HuH-7 (cell line): Measurements from ENCODE around the gene METTL24.
A peak's percentile ranks its signal among the peaks of the same experiment; 100 is the strongest.
"Not testable (repeated sequence)": the region's sequence is repeated elsewhere in the genome, so short reads cannot be mapped to it uniquely, and the experiment has no call there.

ENCODE experiments used
- DNase-seq: peaks from one replicate; pipeline ENCODE4 v3.0.0; 2011; ENCODE audit warnings: low spot score

Gene METTL24

GRCh38 chr6:110360676-110361075 lies 2.5 kb upstream of the METTL24 start:
- DNase-seq, result no peak

DNA sequence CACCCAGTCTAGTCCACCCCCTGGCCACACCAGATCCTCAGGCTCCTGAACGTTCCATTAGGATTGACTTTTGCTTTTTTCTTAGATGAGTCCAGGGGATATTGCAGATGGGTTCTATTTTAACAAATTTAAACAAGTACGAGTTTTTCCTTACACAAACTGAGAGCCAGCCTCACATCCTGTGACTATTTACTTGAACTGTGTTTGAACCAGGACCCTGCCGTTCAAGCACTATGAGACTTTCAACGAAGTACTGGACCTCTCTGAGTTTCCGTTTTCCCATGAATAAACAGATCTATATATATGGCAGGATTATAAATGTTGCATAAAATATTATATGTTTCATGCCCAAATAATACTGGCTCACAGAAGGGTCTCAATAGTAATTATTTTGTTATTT lies 1.4 kb upstream of the METTL24 start:
- DNase-seq, result no peak

DNA sequence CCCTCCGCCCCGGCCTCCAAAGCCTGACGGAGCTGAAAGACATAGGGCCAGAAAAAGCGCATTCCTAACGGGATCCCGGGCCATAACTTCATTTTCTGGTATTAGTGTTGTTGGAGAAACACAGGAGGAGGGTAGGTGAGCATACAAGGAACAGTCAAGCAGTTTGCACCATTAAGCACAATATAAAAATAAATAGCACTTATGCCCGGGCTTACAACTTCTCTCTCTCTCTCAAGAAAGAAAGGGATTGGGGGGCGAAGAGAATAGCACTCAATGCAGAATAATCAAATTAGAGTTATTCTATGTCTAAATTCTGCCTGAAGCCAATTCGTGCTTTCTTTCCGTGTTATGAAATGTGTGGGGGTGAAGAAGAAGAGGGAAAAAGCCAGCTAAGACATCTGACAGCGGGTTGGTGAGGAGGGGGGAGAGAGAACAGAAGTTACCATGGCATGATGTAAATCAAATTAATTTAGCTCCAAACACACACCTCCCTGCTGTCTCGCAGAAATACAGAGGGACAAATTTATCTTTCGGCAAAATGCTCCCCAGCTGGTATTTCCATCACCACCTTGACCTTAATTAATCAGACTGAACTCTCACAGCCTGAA lies 508 bp upstream of the METTL24 start:
- DNase-seq, result no peak

GRCh38 chr6:110357298-110357663 lies 868 bp downstream of the METTL24 start:
- no peak for DNase-seq

- DNase-seq, result no peak
Measured at GRCh38 chr6:110356778-110357177, 1.4 kb downstream of the METTL24 start.

DNA sequence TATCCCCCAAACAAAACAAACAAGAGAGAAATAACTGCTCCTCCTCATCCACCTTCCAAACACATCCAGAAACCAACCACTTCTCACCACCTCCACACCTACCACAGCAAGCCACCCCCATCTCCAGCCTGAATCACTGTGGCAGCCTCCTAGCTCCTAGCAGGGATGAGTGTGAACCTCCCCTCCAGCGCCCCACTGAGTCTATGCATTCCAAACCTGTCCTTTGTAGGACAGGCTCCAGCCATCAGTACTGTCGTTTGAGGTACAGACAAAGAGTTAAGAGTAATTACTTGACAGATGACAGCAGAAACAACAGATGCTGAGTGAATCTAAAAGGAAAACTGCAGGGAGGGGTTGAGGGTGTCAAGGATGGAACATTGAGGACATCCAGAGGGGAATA lies 2.4 kb downstream of the METTL24 start:
- DNase-seq, result no peak

DNA sequence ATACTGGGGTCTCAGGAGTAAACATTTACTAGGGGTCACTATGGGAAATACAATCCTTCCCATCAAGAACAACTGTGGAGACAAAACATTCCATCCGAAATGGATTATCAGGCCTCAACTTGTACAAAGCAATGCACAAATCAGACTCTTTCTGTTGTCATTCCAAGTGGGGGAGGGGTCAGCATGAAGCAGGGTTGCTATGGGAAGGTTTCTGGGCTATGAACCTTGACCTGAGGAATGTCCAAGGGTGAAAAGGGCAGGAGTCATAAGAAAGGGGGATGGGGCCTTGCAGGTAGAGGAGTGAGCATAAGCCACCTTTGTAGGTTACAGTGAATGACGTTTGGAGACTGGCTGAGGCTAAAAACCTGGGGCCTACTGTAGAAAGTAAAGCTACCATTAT lies 3.1 kb downstream of the METTL24 start:
- DNase-seq, result no peak

DNA sequence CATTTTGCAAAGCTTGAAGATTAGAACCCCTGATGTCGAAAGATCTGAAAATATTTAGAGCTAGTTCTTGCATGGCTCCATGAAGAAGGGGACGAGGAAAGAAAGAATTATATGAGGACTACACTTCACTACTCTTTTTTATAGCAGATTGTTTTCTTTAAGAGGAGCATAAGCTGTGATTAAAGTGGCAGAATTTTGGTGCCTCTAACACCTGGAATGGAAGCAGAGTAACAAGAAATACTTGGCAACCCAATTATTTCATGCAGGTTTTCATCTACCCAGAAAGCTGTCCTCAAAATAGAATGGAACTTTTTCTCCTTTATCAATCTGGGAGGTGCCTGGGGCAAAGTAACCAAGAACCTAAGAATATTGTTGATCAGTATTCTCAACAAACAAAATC lies 4.0 kb downstream of the METTL24 start:
- no peak for DNase-seq

DNA sequence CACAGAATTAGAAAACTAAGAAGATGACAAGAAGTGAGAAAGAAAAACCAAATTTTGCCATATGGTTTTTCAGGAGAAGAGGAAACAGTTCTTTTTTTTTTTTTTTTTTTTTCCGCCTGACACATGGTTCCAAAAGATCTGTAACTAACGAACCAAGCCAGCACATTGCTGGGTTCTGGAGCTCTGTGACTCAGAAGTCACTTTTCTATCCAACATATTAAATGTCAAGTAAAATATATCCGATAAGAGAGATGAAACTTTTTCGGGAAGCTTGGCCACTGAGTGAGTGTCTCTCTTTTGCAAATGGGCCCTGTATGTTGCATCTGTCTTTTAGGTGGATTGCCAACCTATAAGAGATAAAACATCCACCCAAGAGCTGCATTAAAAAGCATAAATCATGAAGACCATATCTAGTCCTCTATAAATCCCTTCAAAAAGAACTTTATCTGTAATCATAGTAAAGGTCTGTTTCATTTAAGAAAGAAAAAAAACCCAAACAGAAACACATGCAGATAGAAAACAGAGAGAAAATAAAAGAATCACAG lies 4.6 kb downstream of the METTL24 start:
- DNase-seq, result no peak

- DNase-seq, result no peak
Measured at GRCh38 chr6:110352563-110353262, 5.4 kb downstream of the METTL24 start.

GRCh38 chr6:110351986-110352385 lies 6.2 kb downstream of the METTL24 start:
- DNase-seq, result no peak

- DNase-seq, result no peak
Measured at GRCh38 chr6:110351546-110351945, 6.6 kb downstream of the METTL24 start.

GRCh38 chr6:110350593-110350992 lies 7.6 kb downstream of the METTL24 start:
- not testable (repeated sequence) for DNase-seq

DNA sequence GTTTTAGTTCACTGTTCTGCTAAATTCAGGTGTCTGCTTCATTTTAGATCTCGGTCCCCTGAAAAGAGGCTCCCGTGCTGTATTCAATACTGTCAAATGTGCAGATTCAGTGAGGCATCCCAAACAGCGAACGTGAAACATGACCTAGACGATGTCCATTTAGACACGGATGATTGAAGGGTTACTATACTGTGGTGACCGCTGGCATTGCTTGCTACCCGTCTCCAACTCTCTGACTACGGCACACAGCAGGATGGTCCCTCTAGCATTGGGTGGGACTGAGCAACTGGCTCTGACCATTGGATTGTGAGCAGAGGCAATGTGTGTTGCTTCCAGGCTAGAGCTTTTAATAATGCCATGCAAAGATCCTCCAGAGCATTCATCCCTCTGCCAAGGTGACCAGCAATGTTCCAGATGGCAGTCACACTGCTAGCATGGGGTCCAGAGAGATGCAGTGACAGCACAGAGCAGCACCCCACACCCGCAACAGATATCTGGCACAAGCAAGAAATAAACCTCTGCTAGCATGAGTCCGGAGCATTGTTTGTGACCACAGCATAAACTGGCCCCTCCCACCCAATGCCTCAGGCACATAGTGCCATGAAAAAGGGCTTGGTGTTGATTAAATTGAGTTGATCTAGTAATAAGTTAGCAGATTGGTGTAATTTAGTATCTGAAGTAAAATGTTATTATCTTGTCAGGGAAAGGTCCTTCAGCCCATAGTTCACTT lies 9.0 kb downstream of the METTL24 start:
- no peak for DNase-seq

DNA sequence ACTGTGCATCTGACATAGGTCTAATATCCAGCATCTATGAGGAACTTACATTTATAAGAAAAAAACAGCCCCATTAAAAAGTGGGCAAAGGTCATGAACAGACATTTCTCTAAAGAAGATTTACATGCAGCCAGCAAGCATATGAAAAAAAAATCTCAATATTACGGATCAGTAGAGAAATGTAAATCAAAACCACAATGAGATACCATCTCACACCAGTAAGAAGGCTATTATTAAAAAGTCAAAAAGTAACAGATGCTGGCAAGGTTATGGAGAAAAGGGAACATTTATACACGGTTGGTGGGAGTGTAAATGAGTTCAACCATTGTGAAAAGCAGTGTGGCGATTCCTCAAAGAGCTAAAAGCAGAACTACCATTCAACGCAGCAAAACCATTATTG lies 13.1 kb downstream of the METTL24 start:
- DNase-seq, result no peak

GRCh38 chr6:110342759-110343158 lies 15.4 kb downstream of the METTL24 start:
- no peak for DNase-seq

- peak; percentile 62 for DNase-seq
Measured at GRCh38 chr6:110341663-110342596, 16.2 kb downstream of the METTL24 start.

- no peak for DNase-seq
Measured at GRCh38 chr6:110341067-110341466, 17.1 kb downstream of the METTL24 start.

GRCh38 chr6:110340392-110340965 lies 17.7 kb downstream of the METTL24 start:
- DNase-seq, result no peak

DNA sequence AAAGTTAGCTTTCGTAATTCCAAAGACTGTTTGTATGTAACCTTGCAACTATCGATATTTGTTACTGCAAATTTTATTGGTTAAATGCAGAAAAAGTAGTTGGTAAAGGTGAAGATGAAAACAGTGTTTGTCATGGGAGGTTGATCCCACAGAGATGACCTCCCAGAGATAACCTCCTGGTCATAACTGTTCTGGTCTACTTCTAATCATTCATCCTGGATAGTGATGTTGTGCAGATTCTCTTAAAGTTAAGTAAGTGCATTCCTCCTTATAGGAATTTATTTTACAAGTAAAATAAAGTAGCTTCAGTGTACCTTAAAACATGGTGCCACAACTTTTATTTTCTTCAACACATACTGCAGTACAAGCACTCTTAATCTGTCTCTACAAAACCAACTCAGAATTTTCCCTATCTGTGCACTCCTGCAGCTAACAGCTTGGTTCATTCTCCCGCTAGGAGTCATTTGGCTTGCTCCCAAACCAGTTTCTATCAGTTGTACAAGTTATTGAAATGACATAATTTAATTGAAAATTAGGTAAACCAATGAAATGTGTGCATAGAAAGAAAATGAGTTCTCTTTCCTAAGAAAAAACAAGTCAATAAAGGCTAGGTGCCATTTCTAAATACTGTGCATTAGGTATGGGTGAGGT lies 19.2 kb downstream of the METTL24 start:
- DNase-seq, result no peak

- DNase-seq, result no peak
Measured at GRCh38 chr6:110337486-110337885, 20.7 kb downstream of the METTL24 start.
